ENCODE data around the gene STAT4. TPM values are rescaled to one million over a fixed set of nuclear protein-coding genes. Genes with fewer than 3 reads are reported as not detected.

Gene STAT4
- total RNA-seq, 2 experiments from 2014 or later = 77.1 to 83.0 TPM

GRCh38 chr2:191115391-191115790 is 35.4 kb downstream of the STAT4 start:
- POLR2A ChIA-PET = interaction anchor here (0.9 to 3.6 kb wide), 4 partner anchors 34 to 520 kb away, joined by 3 to 21 read pairs (median 9); partner anchors contain the start of gene STAT4
- TF ChIP-seq, protein P1, sequence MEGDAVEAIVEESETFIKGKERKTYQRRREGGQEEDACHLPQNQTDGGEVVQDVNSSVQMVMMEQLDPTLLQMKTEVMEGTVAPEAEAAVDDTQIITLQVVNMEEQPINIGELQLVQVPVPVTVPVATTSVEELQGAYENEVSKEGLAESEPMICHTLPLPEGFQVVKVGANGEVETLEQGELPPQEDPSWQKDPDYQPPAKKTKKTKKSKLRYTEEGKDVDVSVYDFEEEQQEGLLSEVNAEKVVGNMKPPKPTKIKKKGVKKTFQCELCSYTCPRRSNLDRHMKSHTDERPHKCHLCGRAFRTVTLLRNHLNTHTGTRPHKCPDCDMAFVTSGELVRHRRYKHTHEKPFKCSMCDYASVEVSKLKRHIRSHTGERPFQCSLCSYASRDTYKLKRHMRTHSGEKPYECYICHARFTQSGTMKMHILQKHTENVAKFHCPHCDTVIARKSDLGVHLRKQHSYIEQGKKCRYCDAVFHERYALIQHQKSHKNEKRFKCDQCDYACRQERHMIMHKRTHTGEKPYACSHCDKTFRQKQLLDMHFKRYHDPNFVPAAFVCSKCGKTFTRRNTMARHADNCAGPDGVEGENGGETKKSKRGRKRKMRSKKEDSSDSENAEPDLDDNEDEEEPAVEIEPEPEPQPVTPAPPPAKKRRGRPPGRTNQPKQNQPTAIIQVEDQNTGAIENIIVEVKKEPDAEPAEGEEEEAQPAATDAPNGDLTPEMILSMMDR (IDR thresholded peaks at IDR 0.05) = no peak
- Histone ChIP-seq H3K4me1 (ENCODE audit: insufficient read depth, low read length) (peaks cover 17% of the 10 kb centered on the region), H3K27ac (ENCODE audit: low read depth in 1 of 2, low read length in 2 of 2) (peak overlapping the region; percentile 55 to 64), H3K4me3 (ENCODE audit: low read length) (no peak overlapping the region), H3K27me3 (ENCODE audit: control insufficient read depth in 1 of 2, insufficient read depth in 2 of 2, low read length in 2 of 2) (no peaks in the 10 kb centered on the region), H3K9me3 (ENCODE audit: control insufficient read depth in 1 of 2, insufficient read depth in 1 of 2, low read length in 2 of 2) (no peaks in the 10 kb centered on the region), H3K36me3 (ENCODE audit: insufficient read depth, low read length) (peaks cover 24% of the 10 kb centered on the region)
- CTCF ChIA-PET = interaction anchor here (0.9 to 1.5 kb wide), 6 partner anchors 10 to 40 kb away, joined by 3 to 5 read pairs (median 3); partner anchors contain the start of gene STAT4
- Mint-ChIP-seq H3K27me3 (no peaks in the 10 kb centered on the region), H3K36me3 (ENCODE audit: low read depth) (peaks cover 67% of the 10 kb centered on the region), H3K4me3 (peak overlapping the region; percentile 17), H3K9me3 (no peaks in the 10 kb centered on the region), H3K4me1 (ENCODE audit: low read depth) (peaks cover 49% of the 10 kb centered on the region), H3K27ac (peak overlapping the region; percentile 83)
- ATAC-seq (ENCODE audit: poor library complexity) (peak; percentile 60), DNase-seq (peak in 11 of 14 experiments; percentile 7 to 87 (median 28))
- intact Hi-C loops (cut with DNase I, micrococcal nuclease) = loop anchor here in 1 of 2 experiments (10.0 kb wide), 1 partner anchor 51 kb away; no protein-coding TSS in a partner anchor

GRCh38 chr2:191114403-191114886 is 36.3 kb downstream of the STAT4 start:
- H3K9me3 ChIP-seq (ENCODE audit: control insufficient read depth in 1 of 2, insufficient read depth in 1 of 2, low read length in 2 of 2) = no peaks in the 10 kb centered on the region

GRCh38 chr2:191113761-191114160 is 37.0 kb downstream of the STAT4 start:
- H3K4me1 ChIP-seq (ENCODE audit: insufficient read depth, low read length) = peaks cover 28% of the 10 kb centered on the region
- peaks cover 64% of the 10 kb centered on the region for H3K36me3 Mint-ChIP-seq (ENCODE audit: low read depth)
- no peak overlapping the region for H3K4me3 ChIP-seq (ENCODE audit: low read length)
- H3K27ac ChIP-seq (ENCODE audit: low read depth in 1 of 2, low read length in 2 of 2) = peak overlapping the region in 1 of 2 donors; percentile 19
- H3K36me3 ChIP-seq (ENCODE audit: insufficient read depth, low read length) = peaks cover 18% of the 10 kb centered on the region
- CTCF ChIA-PET = interaction anchor here (1.3 to 1.7 kb wide), 2 partner anchors 9 to 62 kb away, joined by 3 to 4 read pairs; no protein-coding TSS in a partner anchor
- TF ChIP-seq, protein P1 (IDR thresholded peaks at IDR 0.05) = no peak
- no peaks in the 10 kb centered on the region for H3K27me3 Mint-ChIP-seq
- H3K9me3 Mint-ChIP-seq = no peaks in the 10 kb centered on the region
- H3K27me3 ChIP-seq (ENCODE audit: control insufficient read depth in 1 of 2, insufficient read depth in 2 of 2, low read length in 2 of 2) = no peaks in the 10 kb centered on the region
- intact Hi-C loops (cut with DNase I, micrococcal nuclease) = loop anchor here in 1 of 2 experiments (5.0 to 10.0 kb wide), 2 partner anchors 39 to 49 kb away; partner anchors contain the start of gene STAT4
- no peaks in the 10 kb centered on the region for H3K9me3 ChIP-seq (ENCODE audit: control insufficient read depth in 1 of 2, insufficient read depth in 1 of 2, low read length in 2 of 2)
- H3K27ac Mint-ChIP-seq = peak overlapping the region; percentile 83
- peak in 1 of 14 experiments; percentile 44 for DNase-seq
- POLR2A ChIA-PET = interaction anchor here (0.7 to 3.6 kb wide), 7 partner anchors 10 to 52 kb away, joined by 3 to 21 read pairs (median 5); partner anchors contain the start of gene STAT4
- H3K4me1 Mint-ChIP-seq (ENCODE audit: low read depth) = peaks cover 57% of the 10 kb centered on the region
- peak overlapping the region; percentile 39 for H3K4me3 Mint-ChIP-seq
- ATAC-seq (ENCODE audit: poor library complexity) = no peak

More at GRCh38 chr2:191114403-191114886, 36.3 kb downstream of the STAT4 start:
- Mint-ChIP-seq H3K36me3 (ENCODE audit: low read depth) (peaks cover 67% of the 10 kb centered on the region), H3K4me3 (peak overlapping the region; percentile 31), H3K27me3 (no peaks in the 10 kb centered on the region), H3K9me3 (no peaks in the 10 kb centered on the region), H3K27ac (peak overlapping the region; percentile 83), H3K4me1 (ENCODE audit: low read depth) (peaks cover 50% of the 10 kb centered on the region)
- H3K36me3 ChIP-seq (ENCODE audit: insufficient read depth, low read length) = peaks cover 24% of the 10 kb centered on the region
- DNase-seq (peak in 5 of 14 experiments; percentile 12 to 88 (median 61)), ATAC-seq (ENCODE audit: poor library complexity) (peak; percentile 61)
- H3K27me3 ChIP-seq (ENCODE audit: control insufficient read depth in 1 of 2, insufficient read depth in 2 of 2, low read length in 2 of 2) = no peaks in the 10 kb centered on the region
- TF ChIP-seq, protein P1 (IDR thresholded peaks at IDR 0.05) = no peak
- ChIA-PET CTCF (interaction anchor here (0.9 to 1.3 kb wide), 5 partner anchors 9 to 62 kb away, joined by 3 read pairs; no protein-coding TSS in a partner anchor), POLR2A (interaction anchor here (1.4 to 3.6 kb wide), 6 partner anchors 9 to 53 kb away, joined by 4 to 21 read pairs (median 6); partner anchors contain the start of gene STAT4)
- intact Hi-C loops (cut with DNase I, micrococcal nuclease) = loop anchor here in 1 of 2 experiments (5.0 to 10.0 kb wide), 2 partner anchors 38 to 50 kb away; partner anchors contain the start of gene STAT4
- H3K4me3 ChIP-seq (ENCODE audit: low read length) = no peak overlapping the region
- peaks cover 26% of the 10 kb centered on the region for H3K4me1 ChIP-seq (ENCODE audit: insufficient read depth, low read length)
- peak overlapping the region in 1 of 2 donors; percentile 64 for H3K27ac ChIP-seq (ENCODE audit: low read depth in 1 of 2, low read length in 2 of 2)

Data from CD4-positive, alpha-beta T cell (primary cell).